PFSK-1 (cell line): ENCODE results near the gene INPP5A.

ENCODE experiments used
- FOXP2 ChIP-seq: optimal IDR thresholded peaks from 2 replicates; pipeline ENCODE3; 2011; ENCODE audit warnings: borderline replicate concordance, control low read depth, inconsistent platforms; ENCODE audit not compliant: insufficient read depth; ENCODE audit errors: extremely low read length, extremely low read depth
- POLR2AphosphoS5 ChIP-seq: IDR thresholded peaks from 2 replicates; pipeline ENCODE4 v1.6.1; 2012; ENCODE audit warnings: low read depth, mild to moderate bottlenecking, control low read depth, low read length, moderate library complexity
- REST ChIP-seq, 2 experiments: IDR thresholded peaks; 2 replicates each; pipeline versions ENCODE4 v1.6.1 to v1.8.0; 2011 to 2012; ENCODE audit warnings: low read depth in 2 of 2, low read length in 2 of 2, control low read depth in 1 of 2, inconsistent platforms in 1 of 2, mild to moderate bottlenecking in 1 of 2, moderate library complexity in 1 of 2; ENCODE audit not compliant: insufficient read depth in 1 of 2
- SIN3A ChIP-seq: IDR thresholded peaks from 2 replicates; pipeline ENCODE4 v1.6.1; 2012; ENCODE audit warnings: mild to moderate bottlenecking, low read length, moderate library complexity, borderline replicate concordance; ENCODE audit not compliant: insufficient read depth
- TAF1 ChIP-seq: IDR thresholded peaks from 2 replicates; pipeline ENCODE4 v1.6.1; 2012; ENCODE audit warnings: low read length, control low read depth, borderline replicate concordance; ENCODE audit not compliant: insufficient read depth

INPP5A gene

GRCh38 chr10:132649651-132650360, 112.2 kb downstream of the INPP5A start:
- no peak for TF ChIP-seq SIN3A
- no peak for TF ChIP-seq TAF1
- TF ChIP-seq POLR2AphosphoS5, result no peak
- no peak for TF ChIP-seq REST (IDR thresholded peaks at IDR 0.05; ENCODE audit: insufficient read depth in 1 of 2, low read depth in 2 of 2, low read length in 2 of 2)
- TF ChIP-seq FOXP2, result no peak

DNA sequence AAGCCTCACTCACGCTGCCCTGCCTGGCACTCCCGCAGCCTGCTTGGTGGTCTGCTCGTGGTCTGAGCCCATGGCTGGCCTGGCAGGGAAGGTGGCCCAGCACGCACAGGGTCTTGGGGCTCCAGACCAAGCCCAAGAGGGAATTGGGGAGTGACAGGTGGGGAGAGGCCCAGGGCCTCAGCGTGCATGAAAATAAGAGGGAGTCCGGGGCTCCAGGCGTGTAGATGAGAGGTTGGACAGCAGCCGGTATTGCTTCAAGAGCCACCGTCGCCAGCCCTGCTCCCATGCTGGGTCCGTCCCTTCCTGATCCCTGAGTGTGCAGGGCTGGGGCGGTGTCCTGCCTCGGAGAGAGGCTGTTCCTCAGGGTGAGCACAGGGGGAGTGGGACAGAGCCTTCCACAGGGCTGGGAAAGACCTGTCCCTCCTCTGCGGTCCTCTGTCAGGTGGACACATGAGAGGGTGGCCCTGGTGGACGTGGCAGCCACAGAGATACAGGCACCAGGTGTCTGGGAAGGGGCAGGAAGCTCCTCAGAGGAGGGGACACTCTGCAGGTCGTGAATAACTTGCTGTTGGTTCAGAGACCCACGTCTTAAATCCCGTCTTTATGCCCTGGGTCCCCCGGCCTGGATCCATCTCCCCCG, 113.1 kb downstream of the INPP5A start:
- no peak for TF ChIP-seq FOXP2
- no peak for TF ChIP-seq REST (IDR thresholded peaks at IDR 0.05; ENCODE audit: insufficient read depth in 1 of 2, low read depth in 2 of 2, low read length in 2 of 2)
- TF ChIP-seq POLR2AphosphoS5, result no peak
- TF ChIP-seq TAF1, result no peak
- TF ChIP-seq SIN3A, result no peak

DNA sequence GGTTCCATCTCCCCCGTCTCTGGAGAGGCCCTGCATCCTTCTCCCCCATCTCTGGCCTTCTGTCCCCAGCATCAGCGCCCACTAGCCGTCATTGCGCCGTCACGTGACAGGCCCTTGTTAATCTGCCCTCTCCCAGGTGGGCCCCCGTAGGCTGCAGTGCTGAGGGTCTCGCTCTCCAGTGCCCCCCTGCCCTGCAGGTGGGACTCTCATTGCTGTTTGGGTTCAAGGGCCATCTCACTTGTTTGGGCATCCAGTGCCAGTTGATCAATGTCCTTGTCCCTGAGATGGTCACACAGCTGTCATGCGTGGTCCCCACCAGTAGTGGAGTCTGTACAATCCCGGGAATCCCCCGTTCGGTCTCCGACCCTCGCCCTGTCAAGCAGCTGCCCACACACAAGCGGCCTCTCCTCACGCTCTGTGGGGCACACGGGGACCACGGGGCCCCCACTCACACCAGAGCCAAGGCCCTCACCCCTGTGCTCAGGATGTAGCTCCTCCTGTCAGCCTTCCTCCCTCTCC, 114.0 kb downstream of the INPP5A start:
- no peak for TF ChIP-seq POLR2AphosphoS5
- no peak for TF ChIP-seq TAF1
- TF ChIP-seq SIN3A, result no peak
- no peak for TF ChIP-seq FOXP2
- TF ChIP-seq REST (IDR thresholded peaks at IDR 0.05; ENCODE audit: insufficient read depth in 1 of 2, low read depth in 2 of 2, low read length in 2 of 2), result no peak

DNA sequence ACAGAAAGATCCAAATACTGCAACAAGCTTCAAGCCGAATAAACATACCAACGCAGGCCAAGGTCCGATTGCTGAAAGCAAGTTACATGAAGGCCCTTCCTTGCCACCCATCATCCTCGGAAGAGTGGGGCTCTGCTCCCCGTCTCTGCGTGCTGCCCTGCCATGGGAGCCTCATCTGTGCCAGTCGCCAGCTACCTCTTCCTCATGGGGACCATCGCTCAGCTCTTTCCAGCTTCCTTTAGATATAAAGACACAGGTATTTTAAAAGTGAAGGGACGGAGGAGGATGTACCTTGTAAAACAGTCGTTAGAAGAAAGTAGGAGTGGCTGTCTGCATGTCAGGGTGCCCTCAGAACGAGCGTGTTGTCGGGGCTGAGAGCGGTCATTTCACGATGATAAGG, 114.9 kb downstream of the INPP5A start:
- no peak for TF ChIP-seq FOXP2
- no peak for TF ChIP-seq SIN3A
- no peak for TF ChIP-seq TAF1
- TF ChIP-seq REST (IDR thresholded peaks at IDR 0.05; ENCODE audit: insufficient read depth in 1 of 2, low read depth in 2 of 2, low read length in 2 of 2), result no peak
- no peak for TF ChIP-seq POLR2AphosphoS5
